Measurements from ENCODE around the gene NOD2.

DNA sequence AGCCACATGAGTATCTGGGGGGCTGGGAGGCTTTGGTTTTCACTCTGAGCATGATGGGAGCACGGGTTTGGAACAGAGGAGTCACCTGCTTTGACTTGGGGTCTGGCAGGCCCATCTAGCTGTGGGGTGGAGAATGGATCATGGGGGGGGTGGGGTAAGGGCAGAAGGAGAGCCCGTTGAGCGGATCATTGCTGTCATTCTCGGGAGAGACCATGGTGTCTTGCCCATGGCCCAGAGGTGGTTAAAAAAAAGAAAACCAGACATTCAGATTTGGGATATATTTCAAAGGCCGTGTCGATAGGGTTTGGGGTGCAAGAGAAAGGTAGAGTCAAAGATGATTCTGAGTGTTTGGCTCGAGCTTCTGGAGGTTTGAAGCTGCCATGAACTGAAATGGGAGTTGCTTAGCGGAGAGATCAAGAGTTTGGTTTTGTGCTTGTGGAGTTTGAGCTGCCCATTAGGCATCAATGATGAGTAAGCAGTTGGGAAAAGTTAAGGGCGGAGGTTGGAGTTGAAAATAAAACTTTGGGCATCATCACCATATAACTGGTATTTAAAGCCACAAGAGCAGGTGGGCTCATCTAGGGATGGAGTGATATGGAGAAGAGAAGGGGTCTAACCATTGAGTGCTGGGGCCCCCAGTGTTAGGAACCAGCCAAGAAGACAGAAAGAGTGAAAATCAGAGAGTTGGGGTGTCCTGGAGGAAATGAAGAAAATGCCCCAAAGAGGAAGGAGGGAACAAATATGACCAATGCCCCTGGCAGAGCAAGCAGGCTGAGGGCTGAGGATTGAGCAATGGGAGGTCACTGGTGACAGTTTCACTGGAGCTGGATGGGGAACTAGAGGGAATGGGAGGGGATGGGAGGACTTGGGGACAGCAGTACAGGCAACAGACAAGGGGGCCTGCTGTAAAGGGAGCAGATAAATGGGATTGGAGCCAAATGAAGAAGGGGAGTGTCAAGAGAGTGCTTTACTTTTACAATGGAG is 1.9 kb downstream of the NOD2 start:
- TF ChIP-seq, protein P1, sequence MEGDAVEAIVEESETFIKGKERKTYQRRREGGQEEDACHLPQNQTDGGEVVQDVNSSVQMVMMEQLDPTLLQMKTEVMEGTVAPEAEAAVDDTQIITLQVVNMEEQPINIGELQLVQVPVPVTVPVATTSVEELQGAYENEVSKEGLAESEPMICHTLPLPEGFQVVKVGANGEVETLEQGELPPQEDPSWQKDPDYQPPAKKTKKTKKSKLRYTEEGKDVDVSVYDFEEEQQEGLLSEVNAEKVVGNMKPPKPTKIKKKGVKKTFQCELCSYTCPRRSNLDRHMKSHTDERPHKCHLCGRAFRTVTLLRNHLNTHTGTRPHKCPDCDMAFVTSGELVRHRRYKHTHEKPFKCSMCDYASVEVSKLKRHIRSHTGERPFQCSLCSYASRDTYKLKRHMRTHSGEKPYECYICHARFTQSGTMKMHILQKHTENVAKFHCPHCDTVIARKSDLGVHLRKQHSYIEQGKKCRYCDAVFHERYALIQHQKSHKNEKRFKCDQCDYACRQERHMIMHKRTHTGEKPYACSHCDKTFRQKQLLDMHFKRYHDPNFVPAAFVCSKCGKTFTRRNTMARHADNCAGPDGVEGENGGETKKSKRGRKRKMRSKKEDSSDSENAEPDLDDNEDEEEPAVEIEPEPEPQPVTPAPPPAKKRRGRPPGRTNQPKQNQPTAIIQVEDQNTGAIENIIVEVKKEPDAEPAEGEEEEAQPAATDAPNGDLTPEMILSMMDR (conservative IDR thresholded peaks at IDR 0.05): no peak
- TF ChIP-seq EZH2 (IDR thresholded peaks at IDR 0.05; ENCODE audit: low read depth): no peak
